HepG2 (cell line): ENCODE data around the gene HSD11B1L. TPM values are rescaled to one million over a fixed set of nuclear protein-coding genes. Genes with fewer than 3 reads are reported as not detected.

ENCODE experiments used
- ATF3 ChIP-seq: sonication (generic); formaldehyde crosslinking; IDR thresholded peaks from 2 replicates; pipeline ENCODE4 v1.4.0; 2020; ENCODE audit warnings: missing genetic modification reagents
- CREB1 ChIP-seq, 2 experiments: fragments of 450-650 bp in 1 of 2; IDR thresholded peaks; 2 replicates each; pipeline ENCODE4 v1.6.1; 2016 to 2017; ENCODE audit warnings: control low read depth in 1 of 2, mild to moderate bottlenecking in 1 of 2, missing compliant biosample characterization in 1 of 2, missing genetic modification characterization in 1 of 2
- FOXM1 ChIP-seq: sonication (generic); formaldehyde crosslinking; IDR thresholded peaks from 2 replicates; pipeline ENCODE4 v1.5.0; 2020; ENCODE audit warnings: missing genetic modification reagents
- GABPA ChIP-seq, 2 experiments: IDR thresholded peaks; 2 replicates each; pipeline ENCODE4 v1.6.1; 2011 to 2016; ENCODE audit warnings: low read depth in 2 of 2, low read length in 1 of 2, missing biosample characterization in 1 of 2, missing genetic modification characterization in 1 of 2
- HMG20A ChIP-seq: IDR thresholded peaks from 2 replicates; pipeline ENCODE4 v1.6.1; 2016; ENCODE audit warnings: borderline replicate concordance
- MAF1 ChIP-seq: sonication (generic); formaldehyde crosslinking; IDR thresholded peaks from 2 replicates; pipeline ENCODE4 v1.5.0; 2020; ENCODE audit warnings: missing genetic modification reagents, borderline replicate concordance
- NR2C2 ChIP-seq: sonication (generic); formaldehyde crosslinking; IDR thresholded peaks from 2 replicates; pipeline ENCODE4 v1.4.0; 2020; ENCODE audit warnings: missing genetic modification reagents, mild to moderate bottlenecking, moderate library complexity, borderline replicate concordance
- PRMT3 ChIP-seq: sonication (generic); formaldehyde crosslinking; IDR thresholded peaks from 2 replicates; pipeline ENCODE4 v1.8.1; 2022; ENCODE audit warnings: low read depth, mild to moderate bottlenecking, moderate library complexity, missing genetic modification reagents, borderline replicate concordance
- SMYD3 ChIP-seq: sonication (generic); formaldehyde crosslinking; IDR thresholded peaks from 2 replicates; pipeline ENCODE4 v1.8.1; 2023; ENCODE audit warnings: mild to moderate bottlenecking, missing genetic modification reagents
- TFDP1 ChIP-seq: IDR thresholded peaks from 2 replicates; pipeline ENCODE4 v1.6.1; 2016; ENCODE audit warnings: missing compliant biosample characterization, missing genetic modification reagents, borderline replicate concordance
- THRA ChIP-seq: sonication (generic); formaldehyde crosslinking; IDR thresholded peaks from 2 replicates; pipeline ENCODE4 v1.4.0; 2020; ENCODE audit warnings: missing genetic modification reagents, borderline replicate concordance
- ZBTB34 ChIP-seq: sonication (generic); formaldehyde crosslinking; IDR thresholded peaks from 2 replicates; pipeline ENCODE4 v1.8.0; 2022; ENCODE audit warnings: mild to moderate bottlenecking, missing genetic modification reagents
- ZNF18 ChIP-seq: sonication (generic); formaldehyde crosslinking; IDR thresholded peaks from 2 replicates; pipeline ENCODE4 v1.8.0; 2022; ENCODE audit warnings: mild to moderate bottlenecking, missing genetic modification reagents; ENCODE audit not compliant: insufficient replicate concordance
- ZNF24 ChIP-seq: fragments of 450-650 bp; IDR thresholded peaks from 2 replicates; pipeline ENCODE4 v1.6.1; 2017; ENCODE audit warnings: antibody characterized with exemption, mild to moderate bottlenecking
- ZNF292 ChIP-seq: sonication (generic); formaldehyde crosslinking; IDR thresholded peaks from 2 replicates; pipeline ENCODE4 v1.8.1; 2022; ENCODE audit warnings: mild to moderate bottlenecking, low read depth, missing genetic modification reagents, borderline replicate concordance
- ZNF3 ChIP-seq: IDR thresholded peaks from 2 replicates; pipeline ENCODE4 v1.7.0; 2017; ENCODE audit warnings: inconsistent platforms
- ZNF709 ChIP-seq: sonication (generic); formaldehyde crosslinking; IDR thresholded peaks from 2 replicates; pipeline ENCODE4 v1.5.0; 2020; ENCODE audit warnings: mild to moderate bottlenecking, missing genetic modification reagents
- ZNF800 ChIP-seq: sonication (generic); formaldehyde crosslinking; IDR thresholded peaks from 2 replicates; pipeline ENCODE4 v1.4.0; 2020; ENCODE audit warnings: missing genetic modification reagents
- polyA plus RNA-seq, 8 experiments: library from polyadenylated mRNA; depleted of rRNA in 3 of 8; stranded (reverse) in 7 of 8; unstranded in 1 of 8; fragments of >200 nt; fragmentation: Illumina TruSeq in 4 of 8; extraction: Trizol in 4 of 8; gene quantifications; 2 replicates each; pipeline versions ENCODE4 v1.2.1 to v1.2.3, GENCODE V29; 2011 to 2016; ENCODE audit warnings: low read depth in 4 of 8, missing spikeins in 1 of 8, mixed read lengths in 1 of 8; ENCODE audit not compliant: insufficient read depth in 1 of 8
- total RNA-seq, 5 experiments: library from RNA; depleted of rRNA; stranded (reverse); fragments of >200 nt; fragmentation: Illumina TruSeq; extraction: Trizol; gene quantifications; 2 replicates each; pipeline ENCODE4 v1.2.3, GENCODE V29; 2016; ENCODE audit warnings: low read depth in 1 of 5

HSD11B1L gene
- total and polyA plus RNA-seq, 2 of the 13 experiments (the other 11 are each of a cell fraction or from before 2014, with no cell fraction given), result 2.8 to 3.9 TPM

GRCh38 chr19:5680437-5681368, at the start of gene HSD11B1L, which contains the start of gene MICOS13 (continued):
- TF ChIP-seq ZNF18 (CRISPR knock-in tag) (no peak), ZNF709 (CRISPR knock-in tag) (0 out of 2 replicates have a peak, but pooled peaks have one; percentile 33), HMG20A (CRISPR knock-in tag) (no peak), ZNF292 (no peak), FOXM1 (CRISPR knock-in tag) (no peak), GABPA (IDR thresholded peaks at IDR 0.05; ENCODE audit: low read depth, low read length) (peak; percentile 75), GABPA (CRISPR knock-in tag; IDR thresholded peaks at IDR 0.05; ENCODE audit: low read depth) (peak; percentile 94), THRA (peak; percentile 43; the same call in 1 of the 2 replicates), ZBTB34 (CRISPR knock-in tag) (no peak), SMYD3 (CRISPR knock-in tag) (no peak), ZNF3 (CRISPR knock-in tag) (no peak), TFDP1 (CRISPR knock-in tag) (no peak), ZNF800 (CRISPR knock-in tag) (no peak; the same call in 1 of the 2 replicates), ATF3 (CRISPR knock-in tag) (no peak), MAF1 (CRISPR knock-in tag) (peak; percentile 77; the same call in 1 of the 2 replicates), CREB1 (IDR thresholded peaks at IDR 0.05) (peak; percentile 69), CREB1 (CRISPR knock-in tag; IDR thresholded peaks at IDR 0.05) (peak; percentile 93), PRMT3 (CRISPR knock-in tag) (no peak), NR2C2 (CRISPR knock-in tag) (peak; percentile 92), ZNF24 (no peak)
